ENCODE measurements around the gene FRMD4A.
A peak's percentile ranks its signal among the peaks of the same experiment; 100 is the strongest.
"Not testable (repeated sequence)": the region's sequence is repeated elsewhere in the genome, so short reads cannot be mapped to it uniquely, and the experiment has no call there.

Gene FRMD4A

DNA sequence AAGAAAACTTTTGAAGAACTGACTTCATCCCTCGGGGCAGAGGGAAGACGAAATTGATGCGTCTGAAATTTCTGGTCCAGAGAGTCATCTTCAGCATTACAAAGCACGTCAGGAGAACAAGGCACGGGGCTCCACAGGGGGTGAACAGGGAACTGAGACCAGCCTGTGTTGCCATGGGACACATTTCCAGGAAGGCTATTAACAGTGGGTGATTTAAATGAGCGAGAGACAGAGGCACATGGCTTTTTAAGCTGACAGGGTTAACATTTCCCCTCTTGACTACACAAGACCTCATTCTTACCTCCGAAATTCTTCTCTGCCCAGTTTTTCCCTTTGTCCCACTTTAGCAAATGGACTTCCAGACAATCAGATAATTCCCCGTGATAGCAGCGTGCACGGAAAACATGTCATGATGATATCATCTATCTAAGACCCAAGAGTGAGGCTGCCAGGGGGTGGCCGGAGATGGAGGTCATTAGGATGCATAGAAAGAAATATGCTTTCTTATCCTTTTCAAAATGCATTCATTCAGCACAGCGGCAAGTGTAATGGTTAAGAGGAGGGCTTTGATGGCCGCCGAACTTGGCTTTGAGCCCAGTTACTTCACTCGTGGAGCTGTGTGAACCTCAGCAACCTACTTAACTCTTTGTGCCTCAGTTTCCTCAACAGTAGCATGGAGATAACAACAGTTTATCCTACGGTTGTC is 496.0 kb downstream of the FRMD4A start:
- DNase-seq, result peak; percentile 48

DNA sequence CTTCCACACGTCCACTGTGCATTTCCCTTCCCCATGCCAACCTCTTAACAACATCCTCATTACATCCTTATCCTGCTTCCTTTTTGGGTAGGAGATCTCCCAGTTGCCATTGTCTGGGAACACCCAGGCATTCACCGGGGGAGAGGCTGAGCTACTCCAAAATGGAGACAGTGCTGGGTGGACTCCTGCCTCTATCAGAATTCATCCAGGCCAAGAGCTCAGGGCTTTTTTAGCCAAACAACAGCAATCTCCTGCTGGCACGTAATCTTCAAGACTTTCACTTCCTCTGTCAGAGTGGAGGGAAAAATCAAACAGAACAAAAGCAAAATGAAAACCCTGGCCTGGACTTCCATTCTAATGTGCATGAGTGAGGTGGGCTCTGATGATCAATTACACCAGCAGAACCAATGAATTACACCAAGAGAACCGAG is 499.0 kb downstream of the FRMD4A start:
- no peak for DNase-seq

DNA sequence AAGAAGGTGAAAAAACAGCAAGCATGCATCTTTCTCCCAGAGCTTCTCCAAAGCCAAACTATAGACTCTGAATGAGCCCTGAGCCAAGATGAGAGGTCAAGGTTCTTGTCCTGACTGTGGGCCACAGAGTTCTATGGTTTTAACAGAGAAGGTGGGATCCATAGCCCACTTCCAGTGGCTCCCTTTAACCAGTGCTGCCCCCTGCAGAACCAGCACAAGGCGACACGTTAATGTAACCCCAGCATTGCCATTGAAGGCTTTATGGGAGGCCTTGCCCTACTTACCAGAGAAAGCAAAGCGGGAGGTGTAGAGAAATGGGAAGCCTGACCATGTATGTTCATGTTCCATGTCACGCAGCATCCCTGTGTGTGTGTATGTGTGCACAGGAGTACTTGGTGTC is 500.3 kb downstream of the FRMD4A start:
- no peak for DNase-seq

DNA sequence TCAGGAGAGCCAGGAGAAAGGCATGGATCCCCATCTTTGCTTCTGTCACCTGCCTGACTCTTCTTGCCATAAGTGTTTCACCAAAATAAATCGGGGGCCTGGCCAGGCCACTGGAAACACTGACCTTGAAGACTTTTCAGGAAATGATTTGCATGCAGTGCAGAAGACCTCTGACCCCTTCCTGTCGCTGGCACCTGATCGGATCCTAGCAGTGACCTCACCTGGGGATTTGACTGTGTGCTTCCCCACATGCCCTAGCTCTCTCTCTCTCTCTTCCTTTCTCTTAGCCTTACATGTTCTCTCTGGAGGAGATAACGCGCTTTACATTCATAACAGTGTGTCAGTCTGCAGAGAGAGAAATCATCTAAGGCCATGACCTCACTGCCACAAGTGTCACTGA is 500.9 kb downstream of the FRMD4A start:
- DNase-seq, result no peak

DNA sequence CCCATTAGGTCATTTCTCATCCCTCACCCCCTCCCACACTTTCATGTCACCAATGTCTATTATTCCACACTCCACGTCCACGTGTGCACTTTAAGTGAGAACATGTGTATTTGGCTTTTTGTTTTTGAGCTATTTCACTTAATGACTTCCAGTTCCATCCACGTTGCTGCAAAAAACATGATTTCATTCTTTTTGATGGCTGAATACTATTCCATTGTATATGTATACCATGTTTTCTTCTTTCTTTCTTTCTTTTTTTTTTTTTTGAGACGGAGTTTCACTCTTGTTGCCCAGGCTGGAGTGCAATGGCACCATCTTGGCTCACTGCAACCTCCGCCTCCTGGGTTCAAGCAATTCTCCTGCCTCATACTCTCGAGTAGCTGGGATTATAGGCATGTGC is 502.4 kb downstream of the FRMD4A start:
- not testable (repeated sequence) for DNase-seq

DNA sequence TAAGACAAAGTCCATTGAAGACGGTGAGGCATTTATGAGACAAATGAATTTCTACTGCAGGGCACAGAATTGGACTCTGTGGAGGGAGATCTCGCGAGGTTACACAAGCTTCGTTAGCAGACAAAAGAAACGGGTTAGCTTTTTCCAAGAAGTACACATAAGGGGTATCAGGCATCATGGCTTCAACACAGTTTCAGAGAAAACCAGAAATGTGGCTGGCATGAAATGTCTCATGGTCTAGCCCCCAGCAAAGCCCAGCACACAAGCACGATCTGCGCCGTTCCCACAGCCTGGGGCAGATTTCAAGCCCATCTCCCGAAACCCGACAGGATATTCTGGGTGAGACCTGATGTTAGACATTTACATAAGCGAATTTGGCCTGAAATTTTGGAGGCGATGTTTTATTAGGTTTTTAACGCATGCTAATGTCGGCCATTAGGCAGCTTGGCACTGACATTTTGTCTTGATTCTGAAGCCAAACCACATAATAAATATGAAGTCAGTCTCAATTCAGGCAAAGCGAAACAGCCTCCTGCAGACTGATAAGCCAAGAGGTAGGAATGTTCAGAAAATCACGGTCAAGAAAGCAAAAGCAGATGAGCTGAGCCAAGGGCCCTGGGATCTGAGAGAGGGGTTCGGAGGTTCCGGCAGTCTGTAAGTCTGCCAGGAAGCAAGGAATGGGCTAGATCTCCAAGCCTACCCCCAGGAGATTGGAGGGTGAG is 503.5 kb downstream of the FRMD4A start:
- DNase-seq, result peak; percentile 40

DNA sequence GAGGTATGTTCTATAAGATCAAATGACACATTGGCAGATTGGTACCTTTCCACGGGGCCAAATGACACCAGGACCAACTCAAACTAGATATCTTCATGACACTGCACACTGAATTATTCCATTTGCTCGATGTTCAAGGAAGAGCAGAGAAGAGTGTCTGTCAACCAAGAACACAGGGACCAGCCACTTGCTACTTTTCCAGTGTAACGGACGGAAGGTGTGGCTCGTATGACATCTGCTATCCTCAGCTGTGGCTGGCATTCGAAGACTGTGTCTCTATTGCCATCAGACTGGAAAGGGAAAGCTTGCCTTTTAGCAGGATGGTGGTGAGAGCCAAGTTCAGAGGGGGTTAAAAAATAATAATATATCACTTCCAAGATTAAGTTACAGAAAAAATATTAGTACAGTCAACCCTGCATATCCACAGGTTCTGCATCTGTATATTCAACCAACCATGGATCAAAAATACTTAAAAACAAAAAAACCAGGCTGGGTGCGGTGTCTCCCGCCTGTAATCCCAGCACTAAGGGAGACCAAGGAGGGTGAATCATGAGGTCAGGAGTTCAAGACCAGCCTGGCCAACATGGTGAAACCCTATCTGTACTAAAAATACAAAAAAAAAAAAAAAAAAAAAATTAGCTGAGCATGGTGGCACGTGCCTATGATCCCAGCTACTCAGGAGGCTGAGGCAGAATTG is 506.9 kb downstream of the FRMD4A start:
- no peak for DNase-seq

DNA sequence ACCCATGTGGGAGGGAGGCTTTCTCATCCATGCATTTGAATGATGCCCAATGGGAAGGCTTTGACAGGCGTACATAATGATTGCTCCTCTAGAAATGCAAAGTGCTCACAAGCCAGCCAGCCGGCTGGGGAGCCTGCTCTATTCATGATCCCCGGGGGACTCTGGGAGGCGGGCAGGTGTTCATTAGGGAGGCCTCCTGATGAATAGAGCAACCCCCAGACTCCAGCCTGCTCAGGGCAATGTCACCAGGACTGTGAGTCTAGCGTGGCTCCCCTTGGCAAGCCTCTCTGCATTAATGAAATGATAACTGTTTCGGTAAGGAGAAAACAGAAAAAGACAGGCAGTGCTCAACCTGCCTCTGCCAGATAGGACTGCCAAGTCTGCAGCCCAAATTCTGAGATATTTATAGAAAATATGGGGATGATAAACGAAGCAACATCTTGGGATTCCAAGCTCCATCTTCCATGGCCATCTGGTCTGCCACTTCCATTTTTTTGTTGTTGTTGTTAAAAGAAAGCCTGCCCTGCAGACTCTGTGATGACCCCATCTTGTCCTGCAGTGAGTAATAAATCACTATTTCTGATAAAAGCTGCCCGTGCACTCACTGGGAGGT is 507.5 kb downstream of the FRMD4A start:
- DNase-seq, result no peak

DNA sequence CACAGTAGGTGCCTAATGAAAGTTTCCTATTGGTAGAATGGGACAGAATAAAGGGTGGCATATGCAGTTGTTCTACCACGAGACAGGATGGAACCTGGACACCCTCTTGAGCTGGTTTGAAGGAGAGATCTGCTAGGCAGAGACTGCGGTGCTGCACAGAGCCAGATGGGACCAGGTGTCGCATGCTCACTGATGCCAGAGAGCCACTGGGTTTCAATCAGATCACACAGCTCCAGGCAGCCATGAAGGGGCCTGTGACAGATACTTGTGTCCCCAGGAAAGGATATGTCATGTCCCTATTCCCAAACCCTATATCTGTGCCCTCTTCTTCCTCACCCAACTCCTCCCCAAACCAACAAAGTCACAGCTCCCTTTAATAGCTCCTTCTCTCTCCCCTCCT is 508.2 kb downstream of the FRMD4A start:
- DNase-seq, result no peak

DNA sequence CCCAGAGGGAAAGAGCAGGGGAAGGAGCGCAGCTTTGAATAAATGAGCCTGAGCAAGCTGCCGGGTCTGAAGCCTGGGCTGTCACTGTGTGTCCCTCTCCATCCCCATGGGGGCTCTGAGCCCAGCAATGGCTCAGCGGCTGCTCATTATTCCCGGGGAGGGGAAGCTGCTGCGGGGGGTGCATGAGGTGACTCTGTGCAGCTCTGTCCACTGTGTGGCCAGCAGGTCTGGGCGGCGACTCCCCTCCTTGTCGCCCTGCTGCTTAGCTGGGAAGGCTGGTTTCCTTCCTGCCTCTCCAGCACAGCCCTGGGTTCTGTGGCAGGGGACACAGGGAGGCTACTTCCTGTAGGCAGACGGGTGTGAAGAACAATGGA is 509.8 kb downstream of the FRMD4A start:
- DNase-seq, result no peak

DNA sequence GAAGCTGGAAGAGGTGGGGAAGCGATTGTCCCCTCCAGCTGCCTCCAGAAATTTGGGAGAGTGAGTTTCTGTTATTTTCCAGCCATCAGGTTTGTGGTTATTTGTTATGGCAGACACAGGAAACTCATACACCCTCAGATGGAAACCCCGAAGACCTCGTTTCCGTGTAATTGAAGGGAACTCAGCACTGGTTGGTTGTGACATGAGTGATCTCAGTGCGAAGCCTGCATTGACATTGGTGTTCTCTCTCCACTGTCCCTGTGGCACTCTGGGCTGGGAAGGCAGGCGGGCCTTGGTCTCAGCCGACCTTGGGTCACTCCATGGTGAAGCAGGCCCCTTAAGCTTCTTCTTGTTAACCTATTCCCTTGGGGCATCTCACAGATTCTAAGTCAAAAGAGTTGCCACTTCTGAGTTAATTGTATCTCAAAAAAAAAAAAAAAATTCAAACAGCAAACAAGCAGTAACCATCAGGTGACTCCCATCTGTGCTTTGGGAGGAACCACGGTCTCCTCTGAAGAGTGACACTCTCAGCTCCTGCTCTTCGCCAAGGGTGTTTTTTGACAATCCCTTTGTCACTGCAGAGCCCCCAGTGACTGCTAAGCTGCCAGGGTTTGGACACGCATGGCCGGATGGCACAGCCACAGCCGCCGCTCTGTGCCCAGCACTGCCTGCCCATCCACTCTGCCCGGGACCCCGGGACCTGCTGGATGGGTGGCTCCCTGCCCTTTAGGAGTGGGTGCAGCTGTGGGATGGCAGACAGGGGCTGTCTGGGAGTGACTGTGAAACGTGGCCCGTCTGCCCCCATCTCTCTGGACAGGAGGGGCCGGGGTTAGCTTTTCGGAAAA is 510.4 kb downstream of the FRMD4A start:
- no peak for DNase-seq

DNA sequence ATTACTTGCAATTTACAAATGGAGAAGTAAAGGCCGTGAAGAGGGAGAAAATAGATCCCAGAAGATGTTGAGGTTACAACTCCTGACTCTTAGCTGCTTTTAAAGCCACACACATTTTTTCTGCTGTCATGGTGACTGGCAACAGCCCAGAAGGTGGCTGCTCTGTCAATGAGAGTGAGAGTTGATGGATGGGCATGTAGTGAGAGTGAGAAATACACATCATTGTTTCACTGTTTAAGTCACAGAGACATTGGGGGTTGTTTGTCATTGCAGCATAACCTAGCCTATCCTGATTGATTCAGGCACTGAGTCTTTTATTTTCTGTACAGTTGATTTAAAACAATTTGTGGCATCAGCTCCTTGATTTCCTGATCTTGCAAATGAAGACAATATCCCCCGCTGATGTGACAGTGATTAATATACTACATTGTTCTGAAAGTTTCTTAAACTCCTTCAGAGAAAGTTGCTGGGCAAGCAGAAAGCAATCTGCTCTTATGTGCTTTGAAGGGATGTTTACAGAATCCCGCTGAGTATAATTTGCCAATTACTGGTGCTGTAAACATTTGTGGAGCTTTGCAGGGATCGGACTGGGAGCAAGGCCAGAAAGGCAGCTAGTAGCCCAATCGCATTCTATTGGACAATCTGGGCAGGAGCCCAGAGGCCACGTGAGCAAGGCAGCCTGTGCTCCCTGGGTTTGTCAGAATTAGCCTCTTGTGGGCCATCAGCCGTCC is 514.4 kb downstream of the FRMD4A start:
- peak; percentile 79 for DNase-seq

DNA sequence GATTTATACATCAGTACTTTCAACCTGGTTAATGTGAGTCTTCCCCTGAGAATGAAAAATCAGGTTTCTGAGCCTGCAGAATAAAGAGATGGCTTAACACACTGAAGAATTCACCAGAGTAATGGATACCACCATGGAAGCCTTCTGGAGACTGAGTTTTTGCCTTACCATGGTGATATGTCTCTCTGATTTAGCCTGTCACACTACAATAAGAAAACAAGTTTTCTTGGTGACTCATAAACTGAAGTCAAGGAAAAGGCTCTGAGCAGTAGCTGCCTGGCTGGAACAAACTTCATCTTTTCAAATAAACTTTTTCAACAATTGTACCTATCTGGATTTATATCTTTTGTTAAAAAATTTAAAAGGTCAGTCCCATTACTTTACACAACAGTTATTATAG is 515.0 kb downstream of the FRMD4A start:
- peak; percentile 79 for DNase-seq

DNA sequence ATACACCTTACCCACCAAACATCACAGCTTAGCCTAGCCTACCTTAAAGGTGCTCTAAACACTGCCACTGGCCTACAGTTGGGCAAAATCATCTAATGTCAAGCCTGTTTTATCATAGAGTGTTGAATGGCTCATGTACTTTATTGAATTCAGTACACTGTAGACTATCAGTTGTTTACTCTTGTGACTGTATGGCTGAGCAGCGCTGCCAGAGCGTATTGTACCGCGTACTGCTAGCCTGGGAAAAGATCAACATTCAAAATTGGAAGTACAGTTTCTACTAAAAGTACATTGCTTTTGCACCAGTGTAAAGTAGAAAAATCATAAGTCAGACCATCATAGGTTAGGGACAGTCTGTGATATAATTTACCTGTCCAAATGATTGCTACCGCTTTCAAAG is 517.2 kb downstream of the FRMD4A start:
- DNase-seq, result no peak

DNA sequence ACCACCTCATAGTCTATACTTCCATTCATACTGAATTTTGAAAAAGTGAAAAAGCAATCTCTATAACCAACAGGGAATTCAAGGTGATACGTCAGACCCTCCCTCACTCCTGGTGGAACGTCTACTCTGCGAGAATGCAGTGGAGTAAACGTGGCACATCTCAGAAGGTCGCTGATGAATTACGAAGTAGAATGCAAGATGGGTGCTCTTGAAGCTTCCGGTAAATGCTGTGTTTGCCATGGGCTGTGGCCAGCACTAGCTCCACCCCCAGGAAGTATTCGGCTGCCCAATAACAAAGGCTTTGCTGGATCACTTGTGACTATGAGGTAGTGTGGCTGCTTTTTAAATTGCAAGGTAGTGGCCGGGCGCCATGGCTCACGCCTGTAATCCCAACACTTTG is 517.9 kb downstream of the FRMD4A start:
- no peak for DNase-seq

DNA sequence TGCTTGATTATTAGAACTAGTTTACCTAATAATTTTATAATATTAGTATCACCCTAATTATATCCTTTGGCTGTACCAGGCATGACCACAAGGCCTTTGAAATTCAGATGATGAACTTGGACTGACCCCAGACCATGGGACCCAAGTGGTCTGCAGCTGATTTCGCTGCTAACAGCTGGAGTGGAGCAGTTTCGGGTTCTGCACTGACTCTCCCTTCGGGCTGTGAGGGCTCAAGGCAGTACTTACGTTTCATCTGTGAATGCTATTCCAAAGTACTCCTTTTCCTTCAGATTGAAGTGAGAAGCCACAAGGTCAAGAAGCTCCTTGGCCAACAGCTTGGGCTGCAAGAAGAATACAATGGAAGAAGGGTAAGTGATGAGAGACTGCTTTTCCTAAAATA is 520.2 kb downstream of the FRMD4A start:
- no peak for DNase-seq

DNA sequence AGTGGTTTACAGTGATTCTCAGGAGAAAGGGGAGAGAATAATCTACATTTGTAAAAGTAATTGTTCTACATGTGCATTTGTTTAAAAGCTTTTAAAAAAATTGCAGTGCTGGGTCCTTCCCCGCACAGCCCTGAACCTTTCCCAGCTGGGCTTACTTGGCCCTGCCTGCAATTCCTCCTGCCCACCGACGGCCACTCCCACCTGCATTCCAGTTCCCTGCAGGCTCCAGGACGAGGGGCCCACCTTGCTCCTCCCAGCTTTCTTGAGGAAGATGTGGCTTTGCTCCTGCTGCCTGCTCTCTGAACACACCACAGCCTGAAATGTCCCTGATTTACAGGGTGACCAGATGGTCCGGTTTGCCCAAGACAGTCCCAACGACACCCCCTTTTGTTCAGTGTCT is 521.3 kb downstream of the FRMD4A start:
- no peak for DNase-seq

DNA sequence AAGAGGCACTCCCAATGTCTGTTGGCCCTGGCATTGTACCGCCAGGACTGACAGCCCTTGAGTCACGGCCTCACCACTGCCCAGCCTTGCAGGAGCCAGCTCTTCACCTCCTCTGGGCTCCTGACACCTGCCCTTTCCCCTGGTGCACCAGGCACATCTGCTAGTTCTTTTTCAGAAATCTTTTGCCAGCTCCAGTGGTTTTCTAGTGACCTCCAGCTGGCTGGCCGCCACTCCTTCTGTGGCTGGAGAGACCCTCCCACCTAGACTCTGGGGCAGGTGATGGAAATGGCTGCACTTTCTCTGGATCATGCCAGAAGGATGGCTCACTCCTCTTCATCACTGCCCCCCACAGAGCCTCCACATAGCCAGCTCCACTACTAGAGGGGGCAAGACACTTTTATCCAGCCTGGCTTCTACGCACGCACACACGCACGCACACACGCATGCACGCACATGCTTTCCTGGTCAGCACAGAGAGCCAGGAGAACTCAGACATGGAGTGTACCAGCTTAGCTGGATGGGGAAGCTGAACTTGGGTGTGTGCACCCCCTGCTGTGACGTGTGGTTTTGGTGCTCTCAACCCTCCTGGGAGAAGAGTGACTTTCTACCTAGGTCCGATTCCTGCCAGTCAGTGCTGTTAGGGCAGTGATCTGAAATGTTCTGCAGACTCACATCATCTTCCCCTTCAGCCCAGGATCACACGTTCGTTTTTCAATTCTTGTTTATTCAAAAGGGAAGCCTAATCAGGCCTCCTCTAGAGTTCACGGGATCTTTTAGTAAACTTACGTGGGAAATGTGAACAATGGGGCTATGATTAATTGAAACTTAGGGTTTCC is 522.0 kb downstream of the FRMD4A start:
- peak; percentile 23 for DNase-seq

DNA sequence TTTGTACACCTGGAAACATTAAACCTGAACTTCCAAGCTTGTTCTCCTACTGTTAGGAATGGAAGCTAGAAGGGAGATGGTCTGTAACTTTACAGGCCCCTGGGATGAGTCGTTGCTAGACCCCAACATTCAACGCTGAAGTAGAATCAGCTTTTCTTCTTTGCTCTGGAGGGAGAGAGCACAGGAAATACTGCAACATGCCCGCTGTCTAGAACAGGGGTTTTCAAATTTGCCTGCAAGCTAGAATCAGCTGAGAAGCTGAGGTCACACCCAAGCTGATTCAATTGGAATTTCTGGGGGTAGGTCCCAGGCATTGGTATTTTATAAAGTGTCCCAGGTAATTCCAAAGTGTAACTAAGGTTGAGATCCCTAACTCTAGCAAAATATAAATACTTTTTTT is 524.3 kb downstream of the FRMD4A start:
- DNase-seq, result no peak

DNA sequence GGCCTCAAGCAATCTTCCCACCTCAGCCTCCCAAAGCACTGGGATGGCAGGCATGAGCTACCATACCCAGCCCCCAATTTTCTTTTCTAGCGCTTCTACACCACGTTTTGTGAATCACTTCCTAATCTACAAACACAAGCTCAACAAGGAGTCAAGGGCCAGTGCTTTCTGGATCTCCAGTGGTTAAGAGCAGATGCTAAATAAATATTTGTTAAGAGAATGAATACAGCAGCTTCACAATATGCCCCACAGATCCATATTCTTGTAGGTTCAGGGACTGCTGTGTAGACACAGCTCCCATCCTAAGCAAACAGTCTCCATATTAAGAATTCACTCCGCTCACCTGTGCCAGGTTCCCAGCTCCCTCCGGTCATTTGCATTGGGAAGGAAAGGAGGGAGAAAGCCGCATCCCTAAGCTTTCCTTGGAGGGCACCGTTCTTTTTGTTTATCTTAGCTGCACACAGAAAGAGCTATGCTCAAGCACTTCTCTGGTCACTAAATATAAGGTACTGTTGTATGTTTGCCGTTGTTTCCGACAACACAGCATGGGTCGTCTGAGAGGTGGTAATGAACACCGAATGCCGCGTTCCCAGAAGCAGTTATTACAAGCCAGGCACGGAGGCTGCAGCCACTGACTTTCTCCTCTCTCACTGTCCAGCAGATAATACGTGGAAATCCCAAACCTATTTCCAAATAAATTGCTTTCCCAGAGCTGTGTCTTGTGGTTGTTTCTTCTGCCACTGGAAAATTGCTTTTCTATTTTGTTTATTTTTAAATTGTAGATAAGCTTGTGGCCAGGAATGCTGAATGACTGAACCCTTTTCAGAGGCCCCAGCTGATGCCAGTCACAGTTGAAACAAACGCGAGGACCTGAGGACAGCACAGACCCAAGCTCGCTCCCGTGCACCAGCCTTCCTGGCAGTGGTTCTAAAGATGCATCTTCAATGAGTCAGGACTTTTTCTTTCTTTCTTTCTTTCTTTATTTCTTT is 526.9 kb downstream of the FRMD4A start:
- DNase-seq, result no peak

Data from fibroblast of skin of right biceps (primary cell).